DMS153 (cell line): Measurements from ENCODE around the gene TYK2.

Source experiments
- DNase-seq: peaks from one replicate; lab custom pipeline; 2025; lab: John Stamatoyannopoulos, UW

The TYK2 gene

GRCh38 chr19:10309423-10309822 is 70.9 kb downstream of the TYK2 start, which contains the start of gene ZGLP1:
ZGLP1 (minus strand) TSS chr19:10309815.
- DNase-seq, result no peak

DNA sequence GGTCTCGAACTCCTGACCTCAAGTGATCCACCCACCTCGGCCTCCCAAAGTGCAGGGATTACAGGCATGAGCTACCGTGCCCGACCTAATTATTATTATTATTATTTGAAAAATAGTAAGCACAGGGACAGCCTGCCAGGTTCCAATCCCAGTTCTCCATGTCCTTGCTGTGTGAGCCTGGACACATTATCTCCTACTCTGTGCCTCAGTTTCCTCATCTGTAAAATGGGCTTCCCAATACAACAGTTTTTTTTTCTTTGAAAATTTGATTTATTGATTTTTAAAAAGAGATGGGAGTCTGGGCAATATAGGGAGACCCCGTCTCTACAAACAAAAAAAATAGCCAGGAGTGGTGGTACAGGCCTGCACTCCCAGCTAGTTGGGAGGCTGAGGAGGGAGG is 74.0 kb downstream of the TYK2 start:
- DNase-seq, result no peak

GRCh38 chr19:10305139-10305806 is 75.1 kb downstream of the TYK2 start:
- no peak for DNase-seq
